Measurements from ENCODE around the gene ARHGAP31. TPM values are rescaled to one million over a fixed set of nuclear protein-coding genes. Genes with fewer than 3 reads are reported as not detected.

Gene ARHGAP31
- total RNA-seq, 1 experiment from 2014 or later = 7.2 TPM

DNA sequence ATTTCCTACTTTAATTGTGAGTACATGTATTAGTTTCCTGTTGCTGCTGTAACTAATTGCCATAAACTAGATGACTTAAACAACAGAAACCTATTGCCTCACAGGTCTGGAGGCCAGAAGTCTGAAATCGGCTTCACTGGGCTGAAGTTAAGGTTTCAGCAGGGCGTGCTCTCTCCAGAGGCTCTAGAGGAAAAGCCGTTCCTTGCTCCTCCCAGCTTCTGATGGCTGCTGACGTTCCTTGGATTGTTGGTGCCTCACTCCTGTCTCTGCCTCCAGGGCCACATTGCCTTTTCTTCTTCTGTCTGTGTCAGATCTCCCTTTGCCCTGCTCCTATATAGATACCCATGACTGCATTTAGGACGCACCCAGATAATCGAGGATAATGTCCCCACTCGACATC is 80.9 kb downstream of the ARHGAP31 start (continued):
- TF ChIP-seq, protein P1, sequence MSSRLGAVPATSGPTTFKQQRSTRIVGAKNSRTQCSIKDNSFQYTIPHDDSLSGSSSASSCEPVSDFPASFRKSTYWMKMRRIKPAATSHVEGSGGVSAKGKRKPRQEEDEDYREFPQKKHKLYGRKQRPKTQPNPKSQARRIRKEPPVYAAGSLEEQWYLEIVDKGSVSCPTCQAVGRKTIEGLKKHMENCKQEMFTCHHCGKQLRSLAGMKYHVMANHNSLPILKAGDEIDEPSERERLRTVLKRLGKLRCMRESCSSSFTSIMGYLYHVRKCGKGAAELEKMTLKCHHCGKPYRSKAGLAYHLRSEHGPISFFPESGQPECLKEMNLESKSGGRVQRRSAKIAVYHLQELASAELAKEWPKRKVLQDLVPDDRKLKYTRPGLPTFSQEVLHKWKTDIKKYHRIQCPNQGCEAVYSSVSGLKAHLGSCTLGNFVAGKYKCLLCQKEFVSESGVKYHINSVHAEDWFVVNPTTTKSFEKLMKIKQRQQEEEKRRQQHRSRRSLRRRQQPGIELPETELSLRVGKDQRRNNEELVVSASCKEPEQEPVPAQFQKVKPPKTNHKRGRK (CRISPR knock-in tag; IDR thresholded peaks at IDR 0.05; ENCODE audit: borderline replicate concordance) = no peak
- TF ChIP-seq, protein P2, sequence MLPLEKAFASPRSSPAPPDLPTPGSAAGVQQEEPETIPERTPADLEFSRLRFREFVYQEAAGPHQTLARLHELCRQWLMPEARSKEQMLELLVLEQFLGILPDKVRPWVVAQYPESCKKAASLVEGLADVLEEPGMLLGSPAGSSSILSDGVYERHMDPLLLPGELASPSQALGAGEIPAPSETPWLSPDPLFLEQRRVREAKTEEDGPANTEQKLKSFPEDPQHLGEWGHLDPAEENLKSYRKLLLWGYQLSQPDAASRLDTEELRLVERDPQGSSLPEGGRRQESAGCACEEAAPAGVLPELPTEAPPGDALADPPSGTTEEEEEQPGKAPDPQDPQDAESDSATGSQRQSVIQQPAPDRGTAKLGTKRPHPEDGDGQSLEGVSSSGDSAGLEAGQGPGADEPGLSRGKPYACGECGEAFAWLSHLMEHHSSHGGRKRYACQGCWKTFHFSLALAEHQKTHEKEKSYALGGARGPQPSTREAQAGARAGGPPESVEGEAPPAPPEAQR (CRISPR knock-in tag; IDR thresholded peaks at IDR 0.05) = no peak
- no peak for TF ChIP-seq CREM (CRISPR knock-in tag; IDR thresholded peaks at IDR 0.05)

DNA sequence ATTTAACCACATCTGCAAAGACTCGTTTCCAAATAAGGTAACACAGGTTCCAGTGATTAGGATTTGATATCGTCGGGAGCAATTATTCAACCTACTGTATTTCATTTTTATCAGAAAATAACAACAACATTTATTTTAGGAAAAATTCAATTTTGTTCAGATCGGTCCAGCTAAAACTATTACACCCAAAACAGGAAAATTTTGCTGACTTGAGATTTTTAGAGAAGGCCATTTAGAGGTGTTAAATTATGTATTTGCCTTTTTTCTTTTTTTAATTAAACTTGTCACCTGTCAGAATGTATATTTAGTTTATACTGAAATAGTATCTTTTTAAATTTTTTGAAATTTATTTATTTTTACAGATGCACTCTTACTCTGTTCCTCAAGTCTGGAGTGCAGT is 81.3 kb downstream of the ARHGAP31 start:
- no peak for ATAC-seq
- Mint-ChIP-seq H3K9me3 (peaks cover 4% of the 10 kb centered on the region), H3K27me3 (ENCODE audit: low read depth) (no peaks in the 10 kb centered on the region), H3K36me3 (no peaks in the 10 kb centered on the region), H3K4me3 (no peak overlapping the region), H3K4me1 (peaks cover 28% of the 10 kb centered on the region), H3K27ac (peak overlapping the region; percentile 66)
- TF ChIP-seq, protein P3, sequence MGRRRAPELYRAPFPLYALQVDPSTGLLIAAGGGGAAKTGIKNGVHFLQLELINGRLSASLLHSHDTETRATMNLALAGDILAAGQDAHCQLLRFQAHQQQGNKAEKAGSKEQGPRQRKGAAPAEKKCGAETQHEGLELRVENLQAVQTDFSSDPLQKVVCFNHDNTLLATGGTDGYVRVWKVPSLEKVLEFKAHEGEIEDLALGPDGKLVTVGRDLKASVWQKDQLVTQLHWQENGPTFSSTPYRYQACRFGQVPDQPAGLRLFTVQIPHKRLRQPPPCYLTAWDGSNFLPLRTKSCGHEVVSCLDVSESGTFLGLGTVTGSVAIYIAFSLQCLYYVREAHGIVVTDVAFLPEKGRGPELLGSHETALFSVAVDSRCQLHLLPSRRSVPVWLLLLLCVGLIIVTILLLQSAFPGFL (CRISPR knock-in tag; IDR thresholded peaks at IDR 0.05; ENCODE audit: borderline replicate concordance) = no peak
- TF ChIP-seq, protein P4, sequence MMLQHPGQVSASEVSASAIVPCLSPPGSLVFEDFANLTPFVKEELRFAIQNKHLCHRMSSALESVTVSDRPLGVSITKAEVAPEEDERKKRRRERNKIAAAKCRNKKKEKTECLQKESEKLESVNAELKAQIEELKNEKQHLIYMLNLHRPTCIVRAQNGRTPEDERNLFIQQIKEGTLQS (CRISPR knock-in tag; conservative IDR thresholded peaks at IDR 0.05) = no peak
- TF ChIP-seq NFATC4 (CRISPR knock-in tag; IDR thresholded peaks at IDR 0.05) = no peak
- TF ChIP-seq, protein P5, sequence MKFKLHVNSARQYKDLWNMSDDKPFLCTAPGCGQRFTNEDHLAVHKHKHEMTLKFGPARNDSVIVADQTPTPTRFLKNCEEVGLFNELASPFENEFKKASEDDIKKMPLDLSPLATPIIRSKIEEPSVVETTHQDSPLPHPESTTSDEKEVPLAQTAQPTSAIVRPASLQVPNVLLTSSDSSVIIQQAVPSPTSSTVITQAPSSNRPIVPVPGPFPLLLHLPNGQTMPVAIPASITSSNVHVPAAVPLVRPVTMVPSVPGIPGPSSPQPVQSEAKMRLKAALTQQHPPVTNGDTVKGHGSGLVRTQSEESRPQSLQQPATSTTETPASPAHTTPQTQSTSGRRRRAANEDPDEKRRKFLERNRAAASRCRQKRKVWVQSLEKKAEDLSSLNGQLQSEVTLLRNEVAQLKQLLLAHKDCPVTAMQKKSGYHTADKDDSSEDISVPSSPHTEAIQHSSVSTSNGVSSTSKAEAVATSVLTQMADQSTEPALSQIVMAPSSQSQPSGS (CRISPR knock-in tag; IDR thresholded peaks at IDR 0.05; ENCODE audit: borderline replicate concordance, low read depth) = no peak
- no peak for TF ChIP-seq OVOL2 (CRISPR knock-in tag; IDR thresholded peaks at IDR 0.05; ENCODE audit: borderline replicate concordance)
- no peak for TF ChIP-seq JUN (CRISPR knock-in tag; IDR thresholded peaks at IDR 0.05)
- no peak for TF ChIP-seq ESRRA (CRISPR knock-in tag; IDR thresholded peaks at IDR 0.05; ENCODE audit: borderline replicate concordance)
- TF ChIP-seq SOX15 (CRISPR knock-in tag; IDR thresholded peaks at IDR 0.05) = no peak
- TF ChIP-seq, protein P6, sequence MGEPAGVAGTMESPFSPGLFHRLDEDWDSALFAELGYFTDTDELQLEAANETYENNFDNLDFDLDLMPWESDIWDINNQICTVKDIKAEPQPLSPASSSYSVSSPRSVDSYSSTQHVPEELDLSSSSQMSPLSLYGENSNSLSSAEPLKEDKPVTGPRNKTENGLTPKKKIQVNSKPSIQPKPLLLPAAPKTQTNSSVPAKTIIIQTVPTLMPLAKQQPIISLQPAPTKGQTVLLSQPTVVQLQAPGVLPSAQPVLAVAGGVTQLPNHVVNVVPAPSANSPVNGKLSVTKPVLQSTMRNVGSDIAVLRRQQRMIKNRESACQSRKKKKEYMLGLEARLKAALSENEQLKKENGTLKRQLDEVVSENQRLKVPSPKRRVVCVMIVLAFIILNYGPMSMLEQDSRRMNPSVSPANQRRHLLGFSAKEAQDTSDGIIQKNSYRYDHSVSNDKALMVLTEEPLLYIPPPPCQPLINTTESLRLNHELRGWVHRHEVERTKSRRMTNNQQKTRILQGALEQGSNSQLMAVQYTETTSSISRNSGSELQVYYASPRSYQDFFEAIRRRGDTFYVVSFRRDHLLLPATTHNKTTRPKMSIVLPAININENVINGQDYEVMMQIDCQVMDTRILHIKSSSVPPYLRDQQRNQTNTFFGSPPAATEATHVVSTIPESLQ (CRISPR knock-in tag; IDR thresholded peaks at IDR 0.05) = no peak
- TF ChIP-seq ZNF232 (CRISPR knock-in tag; IDR thresholded peaks at IDR 0.05) = no peak
- no peak for TF ChIP-seq FOXJ3 (CRISPR knock-in tag; IDR thresholded peaks at IDR 0.05; ENCODE audit: borderline replicate concordance)
- TF ChIP-seq NFE2L1 (CRISPR knock-in tag; IDR thresholded peaks at IDR 0.05) = no peak
- TF ChIP-seq, protein P7, sequence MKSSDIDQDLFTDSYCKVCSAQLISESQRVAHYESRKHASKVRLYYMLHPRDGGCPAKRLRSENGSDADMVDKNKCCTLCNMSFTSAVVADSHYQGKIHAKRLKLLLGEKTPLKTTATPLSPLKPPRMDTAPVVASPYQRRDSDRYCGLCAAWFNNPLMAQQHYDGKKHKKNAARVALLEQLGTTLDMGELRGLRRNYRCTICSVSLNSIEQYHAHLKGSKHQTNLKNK (CRISPR knock-in tag; IDR thresholded peaks at IDR 0.05) = no peak
- CTCF ChIA-PET = no interaction called here
- no peak for DNase-seq (ENCODE audit: low spot score)
- POLR2A ChIA-PET = interaction anchor here (0.6 kb wide), 1 partner anchor 24 kb away, joined by 3 read pairs; no protein-coding TSS in a partner anchor

Data from WTC11 (cell line).